ENCODE measurements around the gene PTCH2.

PTCH2 gene

GRCh38 chr1:44808938-44809917 is 33.8 kb downstream of the PTCH2 start:
- peak overlapping the region; percentile 100 for H3K27ac ChIP-seq (ENCODE audit: low read length)

GRCh38 chr1:44808063-44808937 is 34.8 kb downstream of the PTCH2 start, which contains the start of gene BTBD19:
TSS of gene BTBD19 (plus strand) at chr1:44808523. CDS start at chr1:44808821, 298 bp downstream.
- H3K4me3 ChIP-seq (ENCODE audit: low read length): peak within 1 kb of the TSS; percentile 38

More at GRCh38 chr1:44808938-44809917, 33.8 kb downstream of the PTCH2 start:
- Histone ChIP-seq H2AFZ (ENCODE audit: low read depth, low read length) (no peak overlapping the region), H3K4me3 (ENCODE audit: low read length) (peak overlapping the region; percentile 55), H3K9me3 (ENCODE audit: insufficient read depth, low read length) (no peaks in the 10 kb centered on the region), H3K4me1 (ENCODE audit: low read length) (peaks cover 75% of the 10 kb centered on the region), H3K36me3 (replicated peaks; ENCODE audit: low read depth, low read length) (peaks cover 43% of the 10 kb centered on the region), H3K9ac (ENCODE audit: low read length) (peak overlapping the region; percentile 94), H3K79me2 (ENCODE audit: low read length) (peaks cover 42% of the 10 kb centered on the region), H4K20me1 (ENCODE audit: insufficient read depth, low read length) (no peaks in the 10 kb centered on the region), H3K27me3 (ENCODE audit: low read depth, low read length) (no peaks in the 10 kb centered on the region), H3K4me2 (ENCODE audit: low read length) (peak overlapping the region; percentile 78)
- TF ChIP-seq EZH2phosphoT487 (IDR thresholded peaks at IDR 0.05; ENCODE audit: low read depth) (no peak), CTCF (IDR thresholded peaks at IDR 0.05; ENCODE audit: low read depth, low read length) (no peak)

GRCh38 chr1:44807364-44808062 is 35.5 kb downstream of the PTCH2 start:
- Histone ChIP-seq H3K36me3 (replicated peaks; ENCODE audit: low read depth, low read length) (peaks cover 52% of the 10 kb centered on the region), H3K27ac (ENCODE audit: low read length) (peak overlapping the region; percentile 100), H3K4me1 (ENCODE audit: low read length) (peaks cover 91% of the 10 kb centered on the region), H3K9ac (ENCODE audit: low read length) (peak overlapping the region; percentile 94), H3K79me2 (ENCODE audit: low read length) (peaks cover 59% of the 10 kb centered on the region), H2AFZ (ENCODE audit: low read depth, low read length) (no peak overlapping the region), H4K20me1 (ENCODE audit: insufficient read depth, low read length) (peaks cover 3% of the 10 kb centered on the region; the same call in 1 of the 2 replicates), H3K9me3 (ENCODE audit: insufficient read depth, low read length) (no peaks in the 10 kb centered on the region), H3K4me3 (ENCODE audit: low read length) (peak overlapping the region; percentile 38; the same call in 1 of the 2 replicates), H3K27me3 (ENCODE audit: low read depth, low read length) (no peaks in the 10 kb centered on the region), H3K4me2 (ENCODE audit: low read length) (peak overlapping the region; percentile 78)
- TF ChIP-seq EZH2phosphoT487 (IDR thresholded peaks at IDR 0.05; ENCODE audit: low read depth): no peak
- no peak for TF ChIP-seq CTCF (IDR thresholded peaks at IDR 0.05; ENCODE audit: low read depth, low read length)

More at GRCh38 chr1:44808063-44808937, 34.8 kb downstream of the PTCH2 start, which contains the start of gene BTBD19:
- peak within 1 kb of the TSS; percentile 100 for H3K27ac ChIP-seq (ENCODE audit: low read length)
- H4K20me1 ChIP-seq (ENCODE audit: insufficient read depth, low read length): no peaks in the 10 kb centered on the region
- no peak within 1 kb of the TSS for H2AFZ ChIP-seq (ENCODE audit: low read depth, low read length)
- peak within 1 kb of the TSS; percentile 78 for H3K4me2 ChIP-seq (ENCODE audit: low read length)
- peaks cover 50% of the 10 kb centered on the region for H3K36me3 ChIP-seq (replicated peaks; ENCODE audit: low read depth, low read length)
- H3K9me3 ChIP-seq (ENCODE audit: insufficient read depth, low read length): no peaks in the 10 kb centered on the region
- peak within 1 kb of the TSS; percentile 94 for H3K9ac ChIP-seq (ENCODE audit: low read length)
- no peaks in the 10 kb centered on the region for H3K27me3 ChIP-seq (ENCODE audit: low read depth, low read length)
- H3K79me2 ChIP-seq (ENCODE audit: low read length): peaks cover 51% of the 10 kb centered on the region
- TF ChIP-seq CTCF (IDR thresholded peaks at IDR 0.05; ENCODE audit: low read depth, low read length) (no peak), EZH2phosphoT487 (IDR thresholded peaks at IDR 0.05; ENCODE audit: low read depth) (no peak)
- peaks cover 83% of the 10 kb centered on the region for H3K4me1 ChIP-seq (ENCODE audit: low read length)

Data from OCI-LY3 (cell line).